GM12874 (cell line): ENCODE results near the gene RTN3.

Experiments used
- TF ChIP-seq, protein P1 (sequence below): IDR thresholded peaks from 2 replicates; pipeline ENCODE4 v1.5.1; 2011; ENCODE audit warnings: low read depth, mild to moderate bottlenecking, control low read depth, low read length, moderate library complexity; ENCODE audit not compliant: insufficient read depth

The RTN3 gene

GRCh38 chr11:63687845-63688244, 6.5 kb downstream of the RTN3 start:
- TF ChIP-seq, protein P1, sequence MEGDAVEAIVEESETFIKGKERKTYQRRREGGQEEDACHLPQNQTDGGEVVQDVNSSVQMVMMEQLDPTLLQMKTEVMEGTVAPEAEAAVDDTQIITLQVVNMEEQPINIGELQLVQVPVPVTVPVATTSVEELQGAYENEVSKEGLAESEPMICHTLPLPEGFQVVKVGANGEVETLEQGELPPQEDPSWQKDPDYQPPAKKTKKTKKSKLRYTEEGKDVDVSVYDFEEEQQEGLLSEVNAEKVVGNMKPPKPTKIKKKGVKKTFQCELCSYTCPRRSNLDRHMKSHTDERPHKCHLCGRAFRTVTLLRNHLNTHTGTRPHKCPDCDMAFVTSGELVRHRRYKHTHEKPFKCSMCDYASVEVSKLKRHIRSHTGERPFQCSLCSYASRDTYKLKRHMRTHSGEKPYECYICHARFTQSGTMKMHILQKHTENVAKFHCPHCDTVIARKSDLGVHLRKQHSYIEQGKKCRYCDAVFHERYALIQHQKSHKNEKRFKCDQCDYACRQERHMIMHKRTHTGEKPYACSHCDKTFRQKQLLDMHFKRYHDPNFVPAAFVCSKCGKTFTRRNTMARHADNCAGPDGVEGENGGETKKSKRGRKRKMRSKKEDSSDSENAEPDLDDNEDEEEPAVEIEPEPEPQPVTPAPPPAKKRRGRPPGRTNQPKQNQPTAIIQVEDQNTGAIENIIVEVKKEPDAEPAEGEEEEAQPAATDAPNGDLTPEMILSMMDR = no peak

- TF ChIP-seq, protein P1 = no peak
Observed at GRCh38 chr11:63694596-63694995, 13.3 kb downstream of the RTN3 start.

DNA sequence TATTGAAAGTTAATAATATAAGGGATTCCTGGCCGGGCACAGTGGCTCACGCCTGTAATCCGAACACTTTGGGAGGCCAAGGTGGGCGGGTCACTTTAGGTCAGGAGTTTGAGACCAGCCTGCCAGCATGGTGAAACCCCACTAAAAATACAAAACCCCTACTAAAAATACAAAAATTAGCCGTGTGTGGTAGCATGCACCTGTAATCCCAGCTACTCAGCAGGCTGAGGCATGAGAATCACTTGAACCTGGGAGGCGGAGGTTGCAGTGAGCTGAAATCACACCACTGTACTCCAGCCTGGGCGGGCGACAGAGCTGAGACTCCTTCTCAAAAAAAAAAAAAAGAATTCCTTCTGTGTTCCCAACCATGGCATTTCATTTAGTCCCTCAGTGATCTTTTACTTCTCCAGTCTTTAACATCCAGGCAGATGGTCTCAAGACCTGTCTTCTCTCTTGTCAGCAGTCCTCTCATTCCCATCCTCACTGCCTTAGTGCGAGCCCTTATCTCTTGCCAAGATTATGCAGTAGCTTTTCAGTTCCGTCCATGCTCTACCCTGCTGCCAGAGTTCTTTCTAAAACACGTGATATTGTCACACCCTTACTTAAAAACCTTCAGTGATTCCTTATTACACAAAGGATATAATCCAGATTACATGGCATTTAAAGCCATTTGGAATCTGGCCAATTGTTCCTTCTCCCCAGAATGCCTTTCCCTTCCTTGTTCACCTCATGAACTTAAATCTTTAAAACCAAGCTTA, 17.9 kb downstream of the RTN3 start:
- TF ChIP-seq, protein P1 = no peak

DNA sequence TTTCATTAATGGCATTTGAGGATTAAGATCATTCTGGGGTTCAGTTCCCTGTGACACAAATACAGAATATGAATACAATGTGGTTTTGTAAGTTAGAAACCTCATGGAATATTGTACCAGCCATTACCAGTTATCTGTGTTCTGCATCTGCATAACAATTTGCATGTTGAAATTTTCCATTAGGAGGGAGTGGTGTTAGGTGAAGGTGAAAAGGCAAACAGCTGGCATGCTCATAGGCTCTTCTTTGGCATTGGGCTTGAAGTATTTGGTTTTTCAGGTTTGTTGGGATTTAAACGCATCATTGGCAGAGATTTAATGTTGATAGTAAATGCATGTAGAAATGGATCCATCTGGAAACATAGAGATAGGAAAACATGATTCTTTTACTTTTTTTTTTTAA, 18.6 kb downstream of the RTN3 start:
- TF ChIP-seq, protein P1 = no peak

GRCh38 chr11:63705526-63705925, 24.2 kb downstream of the RTN3 start:
- TF ChIP-seq, protein P1 = no peak

DNA sequence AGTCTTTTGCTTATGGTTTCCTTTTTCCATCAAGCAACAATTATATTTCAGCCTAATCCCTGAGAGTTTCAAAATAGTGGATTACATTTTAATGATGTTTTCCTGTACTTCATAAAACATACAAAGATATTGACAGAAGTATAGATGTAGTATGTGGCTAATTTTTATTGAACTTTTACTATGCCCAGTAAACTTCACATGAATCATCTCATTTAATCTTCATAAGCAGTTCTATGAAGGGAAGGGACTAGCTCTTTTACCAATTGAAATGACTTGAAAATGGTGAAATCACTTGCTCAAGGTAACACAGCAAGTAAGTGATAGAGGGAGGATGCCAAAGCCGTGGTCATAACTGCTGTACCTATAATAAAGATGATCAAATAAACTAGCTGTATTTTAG, 27.5 kb downstream of the RTN3 start:
- TF ChIP-seq, protein P1 = no peak

DNA sequence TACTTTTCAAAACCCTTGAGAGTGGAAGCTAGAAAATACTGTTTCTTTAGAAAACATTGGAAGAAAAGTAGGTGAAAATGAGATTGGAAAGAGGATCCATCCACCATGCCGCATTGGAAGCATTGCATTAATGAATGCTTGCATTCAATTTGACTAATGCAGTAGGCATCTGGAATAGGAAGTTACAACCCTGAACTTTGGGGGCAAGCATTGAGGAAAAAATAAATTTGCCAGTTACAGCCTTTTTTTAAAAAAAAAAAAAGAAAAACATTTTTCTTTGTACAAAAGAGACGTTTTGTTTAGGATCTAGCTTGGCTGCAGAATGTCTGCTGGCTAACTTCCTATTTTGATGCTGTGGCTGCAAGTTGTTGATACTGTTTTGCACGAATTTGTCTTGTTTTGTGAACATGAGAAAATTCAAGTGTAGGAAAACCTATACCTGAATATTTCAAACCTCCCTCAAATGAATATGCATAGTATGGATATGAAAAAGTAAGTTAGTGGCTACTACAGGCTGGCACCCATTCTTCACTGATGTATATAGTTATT, 28.1 kb downstream of the RTN3 start:
- TF ChIP-seq, protein P1 = no peak
